PC-3 (cell line): Measurements from ENCODE around the gene SPOP.

Source experiments
- EZH2 ChIP-seq: fragments of 300-600 bp; sonication (generic); IDR thresholded peaks from one replicate; pipeline ENCODE4 v1.6.1; 2017; ENCODE audit warnings: antibody characterized with exemption, mild to moderate bottlenecking, low read length; ENCODE audit not compliant: unreplicated experiment
- EZH2phosphoT487 ChIP-seq: fragments of 300-600 bp; sonication (generic); IDR thresholded peaks from 2 replicates; pipeline ENCODE4 v1.6.1; 2018; ENCODE audit warnings: mild to moderate bottlenecking, antibody characterized with exemption, low read length, borderline replicate concordance
- TF ChIP-seq, protein P1 (sequence below): fragments of 300-600 bp; sonication (generic); conservative IDR thresholded peaks from 2 replicates; pipeline ENCODE4 v1.5.1; 2017; ENCODE audit warnings: antibody characterized with exemption, low read depth, mild to moderate bottlenecking, low read length

DNA sequence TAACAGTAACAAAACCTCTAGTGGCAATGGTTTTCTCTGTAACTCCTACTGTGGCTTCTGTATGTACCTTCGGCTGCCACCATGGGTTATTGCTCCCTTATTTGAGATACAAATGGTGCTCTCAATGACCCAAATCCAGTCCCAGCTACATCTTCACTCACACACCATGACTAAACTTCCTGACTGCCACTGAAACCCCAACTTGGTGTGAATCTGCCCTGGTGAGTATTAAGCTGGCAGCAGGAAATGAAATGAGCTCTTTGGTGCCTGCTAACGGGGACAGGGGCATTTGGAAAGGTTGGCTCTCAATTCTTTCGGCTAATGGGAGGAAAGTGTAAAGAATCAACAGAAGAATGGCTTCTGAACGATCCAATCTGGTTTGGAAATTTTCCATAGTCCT is 37.3 kb upstream of the SPOP start:
- TF ChIP-seq, protein P1, sequence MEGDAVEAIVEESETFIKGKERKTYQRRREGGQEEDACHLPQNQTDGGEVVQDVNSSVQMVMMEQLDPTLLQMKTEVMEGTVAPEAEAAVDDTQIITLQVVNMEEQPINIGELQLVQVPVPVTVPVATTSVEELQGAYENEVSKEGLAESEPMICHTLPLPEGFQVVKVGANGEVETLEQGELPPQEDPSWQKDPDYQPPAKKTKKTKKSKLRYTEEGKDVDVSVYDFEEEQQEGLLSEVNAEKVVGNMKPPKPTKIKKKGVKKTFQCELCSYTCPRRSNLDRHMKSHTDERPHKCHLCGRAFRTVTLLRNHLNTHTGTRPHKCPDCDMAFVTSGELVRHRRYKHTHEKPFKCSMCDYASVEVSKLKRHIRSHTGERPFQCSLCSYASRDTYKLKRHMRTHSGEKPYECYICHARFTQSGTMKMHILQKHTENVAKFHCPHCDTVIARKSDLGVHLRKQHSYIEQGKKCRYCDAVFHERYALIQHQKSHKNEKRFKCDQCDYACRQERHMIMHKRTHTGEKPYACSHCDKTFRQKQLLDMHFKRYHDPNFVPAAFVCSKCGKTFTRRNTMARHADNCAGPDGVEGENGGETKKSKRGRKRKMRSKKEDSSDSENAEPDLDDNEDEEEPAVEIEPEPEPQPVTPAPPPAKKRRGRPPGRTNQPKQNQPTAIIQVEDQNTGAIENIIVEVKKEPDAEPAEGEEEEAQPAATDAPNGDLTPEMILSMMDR: no peak
- TF ChIP-seq EZH2phosphoT487: no peak
- no peak for TF ChIP-seq EZH2
